ENCODE measurements around the gene CCNQ. TPM values are rescaled to one million over a fixed set of nuclear protein-coding genes. Genes with fewer than 3 reads are reported as not detected.
A peak's percentile ranks its signal among the peaks of the same experiment; 100 is the strongest.

The CCNQ gene
- total and polyA plus RNA-seq, 2 donors (not counting 1 experiment from before 2014, with no cell fraction given): 31.8 to 66.0 TPM

DNA sequence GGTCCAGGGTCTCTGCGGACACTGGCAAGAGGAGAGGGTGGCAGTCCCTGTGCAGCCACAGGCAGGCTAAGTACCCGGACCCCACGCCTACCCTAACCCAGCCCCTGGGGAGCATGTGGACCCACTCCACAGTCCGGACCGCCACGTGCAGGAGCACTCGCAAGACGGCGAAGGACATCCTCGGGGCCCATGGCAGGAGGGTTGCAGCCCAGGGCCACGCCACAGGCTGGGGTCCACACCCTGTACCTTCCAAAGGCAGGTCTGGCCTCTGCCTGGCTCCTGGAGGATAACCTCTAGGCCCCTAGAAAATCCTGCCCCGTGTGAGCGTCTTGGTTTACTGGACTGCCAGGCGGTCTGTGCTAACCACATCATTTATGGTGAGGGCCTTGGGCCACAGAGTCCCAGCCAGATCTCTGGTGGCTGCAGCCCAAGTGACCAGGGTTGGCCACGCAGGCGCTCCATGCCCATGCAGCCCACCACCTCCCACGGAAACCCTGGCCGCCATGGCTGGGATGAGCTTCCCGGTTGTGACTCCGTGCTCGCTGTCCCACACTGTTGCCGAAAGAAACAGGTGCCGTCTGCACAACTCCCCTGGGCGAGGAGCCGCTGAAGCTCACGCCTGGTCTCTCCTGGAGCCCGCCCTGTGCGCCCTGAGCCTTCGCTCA, 10.0 kb downstream of the CCNQ start:
- H3K27me3 Mint-ChIP-seq: no peaks in the 10 kb centered on the region
- POLR2A ChIA-PET: no interaction called here
- H3K4me1 ChIP-seq (ENCODE audit: control insufficient read depth in 2 of 2, insufficient read depth in 2 of 2, low read length in 2 of 2): peaks cover 10 to 34% of the 10 kb centered on the region in 2 donors
- H3K79me2 ChIP-seq (ENCODE audit: control insufficient read depth, insufficient read depth, low read length): peaks cover 4% of the 10 kb centered on the region
- CTCF ChIA-PET: no interaction called here
- ATAC-seq (ENCODE audit: low read depth) (no peak), DNase-seq (no peak)
- no peak overlapping the region for H2AFZ ChIP-seq (ENCODE audit: insufficient read depth, low read depth, low read length, poor library complexity, severe bottlenecking)
- intact Hi-C loops (cut with micrococcal nuclease): no loop called here
- H3K27me3 ChIP-seq (replicated peaks in 1 of 4; ENCODE audit: control extremely low read depth in 1 of 4, control insufficient read depth in 3 of 4, insufficient read depth in 4 of 4, low read length in 3 of 4): no peaks in the 10 kb centered on the region
- H3K36me3 ChIP-seq (replicated peaks in 1 of 2; ENCODE audit: control extremely low read depth in 1 of 2, control insufficient read depth in 1 of 2, extremely low read depth in 1 of 2, insufficient read depth in 2 of 2, low read length in 1 of 2): peaks cover 0 to 51% of the 10 kb centered on the region in 2 experiments
- H3K27ac Mint-ChIP-seq: no peak overlapping the region
- H3K9ac ChIP-seq (ENCODE audit: low read length): no peak overlapping the region
- peaks cover 19% of the 10 kb centered on the region for H4K20me1 ChIP-seq (ENCODE audit: control insufficient read depth, insufficient read depth, low read length, poor library complexity, severe bottlenecking)
- H3K4me3 ChIP-seq (ENCODE audit: control extremely low read depth in 1 of 5, extremely low read depth in 1 of 5, insufficient read depth in 1 of 5, low read depth in 2 of 5, low read length in 4 of 5): no peak overlapping the region
- WGBS (ENCODE audit: insufficient coverage): 97% methylated on average over 20 of the region's 29 CpGs
- no peak overlapping the region for H3K4me2 ChIP-seq (replicated peaks; ENCODE audit: low read depth, low read length, poor library complexity, severe bottlenecking)
- no peak overlapping the region for H3K27ac ChIP-seq (ENCODE audit: low read length in 2 of 2)
- peaks cover 22% of the 10 kb centered on the region for H3K4me1 Mint-ChIP-seq
- H3K9me3 ChIP-seq (ENCODE audit: control extremely low read depth in 1 of 3, control insufficient read depth in 2 of 3, insufficient read depth in 1 of 3, low read length in 2 of 3): no peaks in the 10 kb centered on the region
- no peak for TF ChIP-seq EZH2 (IDR thresholded peaks at IDR 0.05; ENCODE audit: borderline replicate concordance, insufficient read depth, low read depth, low read length, poor library complexity, severe bottlenecking)
- TF ChIP-seq, protein P1, sequence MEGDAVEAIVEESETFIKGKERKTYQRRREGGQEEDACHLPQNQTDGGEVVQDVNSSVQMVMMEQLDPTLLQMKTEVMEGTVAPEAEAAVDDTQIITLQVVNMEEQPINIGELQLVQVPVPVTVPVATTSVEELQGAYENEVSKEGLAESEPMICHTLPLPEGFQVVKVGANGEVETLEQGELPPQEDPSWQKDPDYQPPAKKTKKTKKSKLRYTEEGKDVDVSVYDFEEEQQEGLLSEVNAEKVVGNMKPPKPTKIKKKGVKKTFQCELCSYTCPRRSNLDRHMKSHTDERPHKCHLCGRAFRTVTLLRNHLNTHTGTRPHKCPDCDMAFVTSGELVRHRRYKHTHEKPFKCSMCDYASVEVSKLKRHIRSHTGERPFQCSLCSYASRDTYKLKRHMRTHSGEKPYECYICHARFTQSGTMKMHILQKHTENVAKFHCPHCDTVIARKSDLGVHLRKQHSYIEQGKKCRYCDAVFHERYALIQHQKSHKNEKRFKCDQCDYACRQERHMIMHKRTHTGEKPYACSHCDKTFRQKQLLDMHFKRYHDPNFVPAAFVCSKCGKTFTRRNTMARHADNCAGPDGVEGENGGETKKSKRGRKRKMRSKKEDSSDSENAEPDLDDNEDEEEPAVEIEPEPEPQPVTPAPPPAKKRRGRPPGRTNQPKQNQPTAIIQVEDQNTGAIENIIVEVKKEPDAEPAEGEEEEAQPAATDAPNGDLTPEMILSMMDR (IDR thresholded peaks at IDR 0.05): no peak
- H3K4me3 Mint-ChIP-seq: no peak overlapping the region
- H3K9me3 Mint-ChIP-seq (ENCODE audit: insufficient read depth): no peaks in the 10 kb centered on the region

DNA sequence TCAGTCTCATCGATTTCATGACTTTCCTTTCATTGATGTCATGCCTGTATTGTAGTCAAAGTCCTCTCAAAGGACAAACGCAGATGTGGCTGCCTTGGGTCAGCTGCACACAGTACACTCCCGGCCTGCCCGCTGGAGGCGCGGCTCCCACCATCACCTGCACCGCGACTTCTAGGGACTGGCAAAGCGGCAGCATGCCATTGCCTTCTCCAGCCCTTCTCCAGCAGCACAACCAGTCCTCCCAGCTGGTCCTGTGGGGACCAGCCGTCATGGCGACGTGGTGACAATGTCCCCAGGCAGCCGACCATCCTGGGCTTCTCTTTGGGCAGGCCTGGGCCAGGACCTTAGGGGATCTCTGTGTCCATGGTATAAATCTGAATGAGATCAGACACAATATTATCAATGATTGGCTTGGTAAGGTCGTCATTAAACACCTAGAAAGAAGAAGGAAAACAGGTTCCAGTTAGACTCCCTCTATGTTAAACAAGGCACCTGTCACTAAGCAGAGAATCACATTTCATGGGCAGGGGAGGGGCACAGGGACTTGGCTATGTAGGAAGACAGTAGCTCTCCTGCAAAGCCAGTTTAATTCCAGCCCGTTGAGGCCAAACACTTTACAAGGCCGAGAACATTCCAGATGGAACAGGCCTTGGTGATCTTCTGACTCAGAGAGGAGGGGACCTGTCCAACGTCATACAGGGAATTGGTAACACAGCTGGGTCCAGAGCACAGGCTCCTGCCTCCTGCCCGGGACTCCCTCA, 10.7 kb downstream of the CCNQ start:
- peak overlapping the region; percentile 32 for H3K27ac Mint-ChIP-seq

More for the DNA sequence above, 10.7 kb downstream of the CCNQ start:
- Mint-ChIP-seq H3K9me3 (ENCODE audit: insufficient read depth) (no peaks in the 10 kb centered on the region), H3K4me1 (peaks cover 29% of the 10 kb centered on the region), H3K27me3 (no peaks in the 10 kb centered on the region), H3K4me3 (no peak overlapping the region)
- H4K20me1 ChIP-seq (ENCODE audit: control insufficient read depth, insufficient read depth, low read length, poor library complexity, severe bottlenecking): peaks cover 19% of the 10 kb centered on the region
- ATAC-seq (ENCODE audit: low read depth) (no peak), DNase-seq (no peak)
- H2AFZ ChIP-seq (ENCODE audit: insufficient read depth, low read depth, low read length, poor library complexity, severe bottlenecking): no peak overlapping the region
- no peak for TF ChIP-seq EZH2 (IDR thresholded peaks at IDR 0.05; ENCODE audit: borderline replicate concordance, insufficient read depth, low read depth, low read length, poor library complexity, severe bottlenecking)
- H3K9me3 ChIP-seq (ENCODE audit: control extremely low read depth in 1 of 3, control insufficient read depth in 2 of 3, insufficient read depth in 1 of 3, low read length in 2 of 3): no peaks in the 10 kb centered on the region
- no peak overlapping the region for H3K4me3 ChIP-seq (ENCODE audit: control extremely low read depth in 1 of 5, extremely low read depth in 1 of 5, insufficient read depth in 1 of 5, low read depth in 2 of 5, low read length in 4 of 5)
- peaks cover 16 to 41% of the 10 kb centered on the region in 2 donors for H3K4me1 ChIP-seq (ENCODE audit: control insufficient read depth in 2 of 2, insufficient read depth in 2 of 2, low read length in 2 of 2)
- ChIA-PET POLR2A (interaction anchor here (0.6 kb wide), 1 partner anchor 289 kb away, joined by 3 read pairs; no protein-coding TSS in a partner anchor), CTCF (no interaction called here)
- 99% methylated on average over 12 of the region's 18 CpGs for WGBS (ENCODE audit: insufficient coverage)
- no peaks in the 10 kb centered on the region for H3K79me2 ChIP-seq (ENCODE audit: control insufficient read depth, insufficient read depth, low read length)
- H3K4me2 ChIP-seq (replicated peaks; ENCODE audit: low read depth, low read length, poor library complexity, severe bottlenecking): no peak overlapping the region
- no peak overlapping the region for H3K27ac ChIP-seq (ENCODE audit: low read length in 2 of 2)
- no peak overlapping the region for H3K9ac ChIP-seq (ENCODE audit: low read length)
- intact Hi-C loops (cut with micrococcal nuclease): no loop called here
- no peaks in the 10 kb centered on the region for H3K27me3 ChIP-seq (replicated peaks in 1 of 4; ENCODE audit: control extremely low read depth in 1 of 4, control insufficient read depth in 3 of 4, insufficient read depth in 4 of 4, low read length in 3 of 4)
- H3K36me3 ChIP-seq (replicated peaks in 1 of 2; ENCODE audit: control extremely low read depth in 1 of 2, control insufficient read depth in 1 of 2, extremely low read depth in 1 of 2, insufficient read depth in 2 of 2, low read length in 1 of 2): peaks cover 0 to 44% of the 10 kb centered on the region in 2 experiments
